ENCODE data around the gene PTS.

The PTS gene

GRCh38 chr11:112268406-112268805, 42.2 kb downstream of the PTS start:
- no peak for DNase-seq

GRCh38 chr11:112269139-112269538, 42.9 kb downstream of the PTS start:
- no peak for DNase-seq

GRCh38 chr11:112270551-112271180, 44.4 kb downstream of the PTS start:
- DNase-seq = no peak

GRCh38 chr11:112271242-112271641, 45.0 kb downstream of the PTS start:
- no peak for DNase-seq

GRCh38 chr11:112273066-112273465, 46.8 kb downstream of the PTS start:
- no peak for DNase-seq

- DNase-seq = no peak
These were observed 48.0 kb downstream of the PTS start for GRCh38 chr11:112274007-112274783.

- no peak for DNase-seq
These were observed 50.8 kb downstream of the PTS start for GRCh38 chr11:112277029-112277428.

GRCh38 chr11:112277941-112278340, 51.7 kb downstream of the PTS start:
- DNase-seq = no peak

GRCh38 chr11:112278803-112279202, 52.6 kb downstream of the PTS start:
- no peak for DNase-seq

GRCh38 chr11:112279901-112280267, 53.7 kb downstream of the PTS start:
- DNase-seq = peak; percentile 65

- DNase-seq = peak; percentile 82
These were observed 54.3 kb downstream of the PTS start for GRCh38 chr11:112280268-112281126.

GRCh38 chr11:112281726-112282125, 55.5 kb downstream of the PTS start:
- DNase-seq = no peak
